ENCODE data around the gene TENT4A.

GRCh38 chr5:6731465-6732237 is 18.4 kb downstream of the TENT4A start:
- no peak for TF ChIP-seq EZH2 (IDR thresholded peaks at IDR 0.05)
- TF ChIP-seq POLR2AphosphoS5 (IDR thresholded peaks at IDR 0.05; ENCODE audit: borderline replicate concordance, low read depth, low read length) = no peak

Data from SK-N-MC (cell line).